ENCODE results near the gene ERGIC3.

The ERGIC3 gene

GRCh38 chr20:35600176-35600992 is 58.5 kb downstream of the ERGIC3 start:
- no peak for DNase-seq

- DNase-seq, result peak; percentile 84
Measured at GRCh38 chr20:35600993-35601973, 59.4 kb downstream of the ERGIC3 start.

GRCh38 chr20:35601990-35602389 is 60.1 kb downstream of the ERGIC3 start:
- DNase-seq, result no peak

GRCh38 chr20:35602851-35603495 is 61.1 kb downstream of the ERGIC3 start:
- DNase-seq, result no peak

- no peak for DNase-seq
Measured at GRCh38 chr20:35603695-35604448, 62.0 kb downstream of the ERGIC3 start.

GRCh38 chr20:35604449-35604747 is 62.5 kb downstream of the ERGIC3 start:
- DNase-seq, result peak; percentile 24

- DNase-seq, result no peak
Measured at GRCh38 chr20:35606127-35606526, 64.2 kb downstream of the ERGIC3 start.

All from CD4-positive, alpha-beta T cell treated with Interleukin-10 for 1 hour (primary cell).